SK-N-SH treated with all-trans-retinoic acid at 6 μM for 48 hours (cell line): ENCODE data around the gene COG4.

Experiments used
- ATAC-seq: fragments of 200-7000 bp; cut with Tn5 transposase; 3 replicates; pipeline ENCODE4 v1.9.1; 2020; ENCODE audit warnings: mild to moderate bottlenecking, moderate library complexity
- ARNTL ChIP-seq: fragments of 450-650 bp; formaldehyde crosslinking; IDR thresholded peaks from 2 replicates; pipeline ENCODE4 v1.5.0; 2020; ENCODE audit warnings: low read depth, mild to moderate bottlenecking, moderate library complexity, borderline replicate concordance
- BACH2 ChIP-seq: fragments of 250-450 bp; sonication (Bioruptor Pico); IDR thresholded peaks from 2 replicates; pipeline ENCODE4 v1.9.0; 2021; ENCODE audit warnings: mild to moderate bottlenecking, borderline replicate concordance
- CREB5 ChIP-seq: fragments of 250-450 bp; sonication (Bioruptor Pico); IDR thresholded peaks from 2 replicates; pipeline ENCODE4 v1.5.1; 2020; ENCODE audit warnings: low read depth, mild to moderate bottlenecking, moderate library complexity
- CSRNP3 ChIP-seq: fragments of 250-450 bp; sonication (Bioruptor Pico); IDR thresholded peaks from 2 replicates; pipeline ENCODE4 v1.5.1; 2021; ENCODE audit warnings: mild to moderate bottlenecking, moderate library complexity
- ESRRG ChIP-seq: fragments of 250-450 bp; sonication (Bioruptor Pico); IDR thresholded peaks from 2 replicates; pipeline ENCODE4 v1.6.1; 2021; ENCODE audit warnings: mild to moderate bottlenecking
- GLIS3 ChIP-seq: fragments of 250-450 bp; sonication (Bioruptor Pico); IDR thresholded peaks from 2 replicates; pipeline ENCODE4 v1.5.0; 2020; ENCODE audit warnings: mild to moderate bottlenecking, moderate library complexity
- OSR1 ChIP-seq: fragments of 250-450 bp; sonication (Bioruptor Pico); IDR thresholded peaks from 2 replicates; pipeline ENCODE4 v1.8.0; 2022; ENCODE audit warnings: moderate library complexity, mild to moderate bottlenecking, inconsistent platforms
- PATZ1 ChIP-seq: fragments of 250-450 bp; sonication (Bioruptor Pico); IDR thresholded peaks from 2 replicates; pipeline ENCODE4 v1.8.0; 2020; ENCODE audit warnings: mild to moderate bottlenecking, moderate library complexity, borderline replicate concordance
- POU6F1 ChIP-seq: fragments of 250-450 bp; sonication (Bioruptor Pico); IDR thresholded peaks from 2 replicates; pipeline ENCODE4 v1.8.0; 2021; ENCODE audit warnings: low read depth, mild to moderate bottlenecking, moderate library complexity, borderline replicate concordance
- RARB ChIP-seq: fragments of 250-450 bp; sonication (Bioruptor Pico); IDR thresholded peaks from 2 replicates; pipeline ENCODE4 v1.8.0; 2021; ENCODE audit warnings: mild to moderate bottlenecking, moderate library complexity
- SNAI2 ChIP-seq: fragments of 250-450 bp; sonication (Bioruptor Pico); IDR thresholded peaks from 2 replicates; pipeline ENCODE4 v1.5.0; 2020; ENCODE audit warnings: mild to moderate bottlenecking, moderate library complexity
- TCF4 ChIP-seq: fragments of 250-450 bp; sonication (Bioruptor Pico); IDR thresholded peaks from 2 replicates; pipeline ENCODE4 v1.8.0; 2021; ENCODE audit warnings: mild to moderate bottlenecking, moderate library complexity, borderline replicate concordance
- TOX ChIP-seq: fragments of 250-450 bp; sonication (Bioruptor Pico); IDR thresholded peaks from 2 replicates; pipeline ENCODE4 v1.8.0; 2021; ENCODE audit warnings: mild to moderate bottlenecking, moderate library complexity, borderline replicate concordance
- TSHZ2 ChIP-seq: fragments of 250-450 bp; sonication (Bioruptor Pico); IDR thresholded peaks from 2 replicates; pipeline ENCODE4 v1.5.0; 2020; ENCODE audit warnings: mild to moderate bottlenecking, moderate library complexity
- ZFP3 ChIP-seq: fragments of 250-450 bp; sonication (Bioruptor Pico); IDR thresholded peaks from 2 replicates; pipeline ENCODE4 v1.5.0; 2020; ENCODE audit warnings: mild to moderate bottlenecking, moderate library complexity
- ZFP30 ChIP-seq: fragments of 450-650 bp; formaldehyde crosslinking; IDR thresholded peaks from 2 replicates; pipeline ENCODE4 v1.5.0; 2022; ENCODE audit warnings: mild to moderate bottlenecking, moderate library complexity
- ZNF565 ChIP-seq: fragments of 450-650 bp; formaldehyde crosslinking; conservative IDR thresholded peaks from 2 replicates; pipeline ENCODE4 v1.5.0; 2020; ENCODE audit warnings: low read depth, mild to moderate bottlenecking, moderate library complexity
- ZNF70 ChIP-seq: fragments of 450-650 bp; formaldehyde crosslinking; IDR thresholded peaks from 2 replicates; pipeline ENCODE4 v1.5.0; 2020; ENCODE audit warnings: mild to moderate bottlenecking, moderate library complexity
- ZNF8 ChIP-seq: fragments of 450-650 bp; formaldehyde crosslinking; IDR thresholded peaks from 2 replicates; pipeline ENCODE4 v1.5.0; 2020; ENCODE audit warnings: mild to moderate bottlenecking, moderate library complexity

COG4 gene

GRCh38 chr16:70465999-70466804 lies 57.2 kb downstream of the COG4 start:
- TF ChIP-seq ZFP30 (CRISPR knock-in tag) (no peak), ESRRG (no peak), BACH2 (no peak), GLIS3 (no peak), OSR1 (CRISPR knock-in tag) (no peak), ZNF70 (CRISPR knock-in tag) (no peak), ZFP3 (CRISPR knock-in tag) (no peak), RARB (CRISPR knock-in tag) (no peak), ARNTL (CRISPR knock-in tag) (no peak), SNAI2 (CRISPR knock-in tag) (no peak), POU6F1 (CRISPR knock-in tag) (no peak), PATZ1 (no peak)
- TF ChIP-seq, all 23 proteins: peak for 0
- no peak for ATAC-seq

- no peak for TF ChIP-seq CSRNP3 (CRISPR knock-in tag)
- no peak for TF ChIP-seq PATZ1
- no peak for TF ChIP-seq GLIS3
- TF ChIP-seq ZNF565 (CRISPR knock-in tag): no peak
- no peak for TF ChIP-seq TSHZ2 (CRISPR knock-in tag)
- TF ChIP-seq OSR1 (CRISPR knock-in tag): no peak
- no peak for TF ChIP-seq TCF4 (CRISPR knock-in tag)
- no peak for TF ChIP-seq ZNF70 (CRISPR knock-in tag)
- no peak for TF ChIP-seq CREB5
- TF ChIP-seq TOX (CRISPR knock-in tag): no peak
- TF ChIP-seq SNAI2 (CRISPR knock-in tag): no peak
- TF ChIP-seq ESRRG: no peak
- no peak for TF ChIP-seq BACH2
- no peak for TF ChIP-seq ZFP3 (CRISPR knock-in tag)
- no peak for TF ChIP-seq ZNF8 (CRISPR knock-in tag)
- TF ChIP-seq POU6F1 (CRISPR knock-in tag): no peak
- no peak for TF ChIP-seq RARB (CRISPR knock-in tag)
- no peak for ATAC-seq
Observed at GRCh38 chr16:70463235-70463634, 60.1 kb downstream of the COG4 start.
